ENCODE results near the gene ETDA. TPM values are rescaled to one million over a fixed set of nuclear protein-coding genes. Genes with fewer than 3 reads are reported as not detected.
"Not testable (repeated sequence)": the region's sequence is repeated elsewhere in the genome, so short reads cannot be mapped to it uniquely, and the experiment has no call there.

Gene ETDA
- not detected for polyA plus RNA-seq (ENCODE audit: insufficient read length)

GRCh38 chrX:135252011-135252518, at the start of gene ETDA:
Gene ETDA (plus strand): TSS chrX:135252061. CDS start chrX:135253277, 1,216 bp downstream.
- not testable (repeated sequence) for DNase-seq (ENCODE audit: low read depth)

DNA sequence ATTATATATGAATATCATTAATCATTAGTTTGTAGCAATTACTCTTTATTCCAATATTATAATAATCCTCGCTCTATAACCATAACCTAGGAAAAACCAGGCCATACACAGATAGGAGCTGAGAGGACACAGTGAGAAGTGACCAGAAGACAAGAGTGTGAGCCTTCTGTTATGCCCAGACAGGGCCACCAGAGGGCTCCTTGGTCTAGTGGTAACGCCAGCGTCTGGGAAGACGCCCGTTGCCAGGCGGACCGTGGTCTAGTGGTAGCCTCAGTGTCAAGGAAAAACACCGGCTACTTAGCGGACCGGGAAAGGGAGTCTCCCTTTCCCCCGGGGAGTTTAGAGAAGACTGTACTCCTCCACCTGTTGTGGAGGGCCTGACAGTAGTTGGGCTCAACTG, 45.4 kb upstream of the ETDA start:
- not testable (repeated sequence) for DNase-seq (ENCODE audit: low read depth)

DNA sequence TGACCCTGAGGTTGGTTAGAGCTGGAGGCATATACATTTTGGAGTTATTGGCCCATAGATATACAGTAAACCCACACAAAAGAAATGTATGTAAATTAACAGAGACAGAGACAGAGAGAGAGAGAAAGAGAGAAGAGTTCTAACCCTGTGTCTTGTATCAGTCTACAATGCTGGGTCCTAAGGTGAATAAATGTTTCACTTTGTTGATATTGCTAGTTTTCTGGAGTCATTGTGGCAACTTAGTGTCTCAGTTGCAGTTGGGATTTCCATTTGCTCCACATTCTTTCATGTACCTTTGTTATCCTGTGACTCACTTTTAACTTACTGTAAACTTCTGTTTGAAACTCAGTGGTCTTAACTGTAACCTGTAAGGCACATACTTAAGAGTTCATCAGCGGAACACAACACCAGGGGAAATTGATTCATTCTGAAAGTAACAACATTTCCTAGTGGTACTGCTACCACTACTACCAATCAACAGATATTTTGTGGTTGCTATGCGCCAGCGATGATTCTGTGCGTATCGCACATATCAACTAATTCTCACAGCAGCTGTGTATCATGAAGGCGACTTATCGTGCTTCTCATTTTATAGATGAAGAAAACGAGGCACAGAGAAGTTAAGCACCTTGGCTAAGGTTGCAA, 38.5 kb upstream of the ETDA start:
- DNase-seq (ENCODE audit: low read depth): no peak

- DNase-seq (ENCODE audit: low read depth): not testable (repeated sequence)
These were observed 5.9 kb upstream of the ETDA start for GRCh38 chrX:135245989-135246388.

DNA sequence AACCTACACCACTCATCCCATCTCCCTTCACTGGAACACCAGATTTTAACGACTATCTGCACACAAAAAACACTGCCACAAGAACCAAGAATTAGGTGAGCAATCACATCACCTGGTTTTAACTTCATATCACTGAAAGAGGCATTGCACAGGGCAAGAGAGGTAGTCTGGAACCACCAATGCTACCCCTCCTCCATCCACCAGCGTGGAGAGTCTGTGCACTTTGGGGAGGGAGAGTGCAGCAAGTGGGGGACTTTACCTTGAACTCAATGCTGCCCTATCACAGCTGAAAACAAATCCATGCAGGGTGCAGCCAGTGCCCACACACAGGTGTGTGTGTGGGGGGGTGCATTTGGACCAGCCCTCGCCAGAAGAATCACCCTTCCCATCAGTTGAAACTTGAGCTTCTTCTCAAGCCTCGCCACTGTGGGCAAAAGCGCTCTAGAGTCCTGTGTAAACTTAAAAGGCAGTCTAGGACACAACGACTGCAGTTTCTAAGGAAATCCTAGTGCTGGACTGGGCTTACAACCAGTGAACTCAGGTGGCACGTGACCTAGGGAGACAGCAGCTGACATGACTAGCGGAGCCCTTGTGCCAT, 4.3 kb downstream of the ETDA start:
- DNase-seq (ENCODE audit: low read depth): not testable (repeated sequence)

GRCh38 chrX:135256923-135257322, 5.1 kb downstream of the ETDA start:
- no peak for DNase-seq (ENCODE audit: low read depth)

- no peak for DNase-seq (ENCODE audit: low read depth)
These were observed 5.6 kb downstream of the ETDA start for GRCh38 chrX:135257469-135257868.

- not testable (repeated sequence) for DNase-seq (ENCODE audit: low read depth)
These were observed 9.1 kb downstream of the ETDA start for GRCh38 chrX:135260976-135261375.

- DNase-seq (ENCODE audit: low read depth): not testable (repeated sequence)
These were observed 11.5 kb downstream of the ETDA start for GRCh38 chrX:135263376-135263775.

GRCh38 chrX:135264206-135264605, 12.3 kb downstream of the ETDA start:
- DNase-seq (ENCODE audit: low read depth): no peak

- DNase-seq (ENCODE audit: low read depth): no peak
These were observed 21.3 kb downstream of the ETDA start for GRCh38 chrX:135273162-135273561.

GRCh38 chrX:135275973-135276372, 24.1 kb downstream of the ETDA start:
- no peak for DNase-seq (ENCODE audit: low read depth)

DNA sequence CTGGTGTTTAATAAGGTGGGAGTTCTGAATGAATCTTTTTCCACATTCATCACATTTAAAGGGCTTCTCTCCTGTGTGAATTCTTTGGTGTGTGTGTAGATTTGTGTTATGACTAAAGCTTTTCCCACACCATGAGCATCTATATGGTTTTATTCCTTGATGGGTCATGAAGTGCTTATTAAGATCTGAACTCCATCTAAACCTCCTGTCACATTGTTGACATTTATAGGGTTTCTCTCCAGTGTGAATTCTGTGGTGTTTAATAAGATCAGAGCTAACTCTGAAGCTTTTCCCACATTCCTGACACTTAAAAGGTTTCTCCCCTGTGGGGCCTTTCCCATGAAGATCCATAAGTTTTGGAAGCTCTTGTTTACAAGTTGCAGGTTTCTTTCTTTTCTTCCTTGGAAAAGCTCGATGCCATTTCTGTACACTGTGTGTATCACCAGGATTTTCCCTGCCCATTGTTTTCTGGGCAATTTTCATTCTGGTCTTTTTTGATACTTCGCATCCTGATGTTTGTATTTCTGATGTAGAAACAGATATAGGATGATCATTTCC, 35.5 kb downstream of the ETDA start:
- no peak for DNase-seq (ENCODE audit: low read depth)

GRCh38 chrX:135295238-135295943, 43.5 kb downstream of the ETDA start:
- DNase-seq (ENCODE audit: low read depth): peak; percentile 14

GRCh38 chrX:135295944-135296305, 44.1 kb downstream of the ETDA start:
- no peak for DNase-seq (ENCODE audit: low read depth)

DNA sequence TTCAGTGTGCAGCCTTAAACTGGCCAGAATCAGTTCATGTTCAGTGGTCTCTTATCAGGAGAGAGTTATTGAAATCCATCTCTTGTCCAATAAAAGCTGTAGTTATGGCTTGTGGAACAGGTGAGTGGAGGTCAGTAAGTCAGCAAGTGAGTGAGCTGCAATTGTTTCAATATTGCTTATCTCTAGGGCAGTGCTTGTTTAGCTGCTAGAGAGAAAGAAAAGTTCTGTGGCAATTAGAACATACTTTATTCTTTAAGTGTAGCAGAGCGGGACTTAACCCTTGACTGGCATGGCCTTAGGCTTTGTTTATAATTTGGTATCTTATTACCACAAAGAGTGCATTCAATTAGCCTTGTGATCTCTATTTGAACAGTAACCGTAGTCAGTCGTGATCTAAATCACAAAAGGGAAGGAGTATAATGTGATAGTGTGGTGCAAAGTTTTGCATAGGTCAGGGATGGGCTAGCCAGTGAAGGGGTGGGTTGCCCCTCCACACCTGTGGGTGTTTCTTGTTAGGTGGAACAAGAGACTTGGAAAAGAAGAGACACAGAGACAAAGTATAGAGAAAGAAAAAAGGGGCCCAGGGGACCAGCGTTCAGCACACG, 50.5 kb downstream of the ETDA start:
- DNase-seq (ENCODE audit: low read depth): no peak

Other genes starting within 250 kb of the ETDA start
- 35.0 TPM for gene RTL8B, start 229.5 kb upstream of the ETDA start, polyA plus RNA-seq (ENCODE audit: insufficient read length)
- 469 TPM for gene RTL8C, start 219.7 kb upstream of the ETDA start, polyA plus RNA-seq (ENCODE audit: insufficient read length)
- gene RTL8A, start 199.9 kb upstream of the ETDA start, polyA plus RNA-seq (ENCODE audit: insufficient read length): 75.3 TPM
- 9.0 TPM for gene SMIM10L2B, start 153.3 kb upstream of the ETDA start, polyA plus RNA-seq (ENCODE audit: insufficient read length)
- gene ETDB, start 131.5 kb upstream of the ETDA start, polyA plus RNA-seq (ENCODE audit: insufficient read length): not detected
- gene CT55, start 80.7 kb upstream of the ETDA start, polyA plus RNA-seq (ENCODE audit: insufficient read length): 0.42 TPM
- gene ETDC, start 57.4 kb downstream of the ETDA start, polyA plus RNA-seq (ENCODE audit: insufficient read length): not detected
- gene ZNF75D, start 92.0 kb downstream of the ETDA start, polyA plus RNA-seq (ENCODE audit: insufficient read length): 8.1 TPM
- gene ZNF449, start 92.7 kb downstream of the ETDA start, polyA plus RNA-seq (ENCODE audit: insufficient read length): 13.8 TPM
- gene SMIM10L2A, start 169.9 kb downstream of the ETDA start, polyA plus RNA-seq (ENCODE audit: insufficient read length): 2.2 TPM